Suppressor macrophage (primary cell): ENCODE measurements around the gene PRR23C.
"Not testable (repeated sequence)": the region's sequence is repeated elsewhere in the genome, so short reads cannot be mapped to it uniquely, and the experiment has no call there.

Source experiments
- DNase-seq, 4 experiments: peaks; one replicate each; pipeline ENCODE4 v3.0.0-alpha.2; 2020 to 2022
- total RNA-seq, 17 experiments: gene quantifications; one replicate each; lab custom pipeline; 2026; ENCODE audit warnings: mixed read lengths in 6 of 17, inconsistent platforms in 3 of 17; lab: John Stamatoyannopoulos, UW

PRR23C gene
- total RNA-seq: 0 to 1.2 (median 0) reads per million in 17 experiments

DNA sequence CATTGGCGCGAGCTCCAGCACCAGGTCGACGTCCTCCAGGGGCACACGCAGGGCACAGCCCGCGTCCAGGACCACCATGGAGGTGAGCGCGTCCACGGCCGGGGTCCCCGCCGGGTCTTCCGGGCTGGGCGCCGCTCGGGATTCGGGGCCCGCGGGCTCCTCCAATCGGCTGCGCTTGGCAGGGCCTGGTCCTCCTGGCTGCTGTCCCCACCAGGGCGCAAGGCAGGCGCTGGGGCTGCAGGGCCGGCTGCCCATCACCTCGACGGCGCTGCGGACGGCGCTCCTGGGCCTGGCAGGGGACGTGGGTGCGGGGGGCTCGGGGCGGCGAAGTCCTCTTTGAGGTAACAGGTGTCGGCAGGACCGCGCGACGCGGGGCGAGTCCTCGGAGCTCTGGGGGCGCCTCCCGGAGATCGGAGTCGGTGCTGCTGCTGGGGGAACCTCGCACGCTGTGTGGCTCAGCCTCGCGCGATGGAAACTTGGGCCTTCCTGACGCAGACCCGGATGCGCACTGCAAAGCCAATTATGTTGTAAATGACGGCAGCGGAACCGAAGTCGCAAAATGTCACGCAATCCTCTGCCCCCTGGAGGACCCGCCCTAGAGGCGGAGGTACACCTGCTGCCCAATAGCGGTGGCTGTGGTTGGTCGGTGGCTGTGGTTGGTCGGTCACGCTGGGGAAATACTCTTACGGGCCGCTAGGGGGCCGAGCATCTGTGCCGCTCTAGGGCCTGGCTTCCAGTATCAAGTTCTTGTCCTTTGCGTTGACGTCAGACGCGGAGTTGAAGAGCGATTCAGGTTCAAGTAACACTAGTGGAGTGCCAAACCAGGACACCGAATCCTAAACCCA, at the start of gene PRR23C:
PRR23C (minus strand) TSS at position 527 of the 845 bp plus-strand sequence; CDS start at position 255, 272 bp downstream.
- DNase-seq: no peak

DNA sequence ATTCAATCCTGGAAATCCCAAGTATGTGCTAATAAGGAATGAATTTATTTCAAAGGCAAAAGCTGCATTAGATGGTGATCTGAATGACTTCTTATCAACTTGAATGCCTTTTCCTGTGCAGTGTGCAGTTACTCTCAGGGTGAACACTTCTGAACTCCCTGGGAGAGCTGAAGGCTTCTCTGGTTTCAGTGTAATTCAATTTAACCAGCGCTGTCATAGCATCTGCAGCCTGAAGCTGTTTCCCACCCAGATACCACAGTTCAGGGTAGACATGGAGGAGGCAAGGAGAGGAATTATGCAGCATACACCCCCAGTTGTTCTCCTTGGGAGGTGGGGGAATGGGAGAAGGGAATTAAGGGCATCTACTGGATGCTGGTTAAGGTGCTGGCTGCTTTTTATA, 49.1 kb upstream of the PRR23C start:
- DNase-seq: no peak

DNA sequence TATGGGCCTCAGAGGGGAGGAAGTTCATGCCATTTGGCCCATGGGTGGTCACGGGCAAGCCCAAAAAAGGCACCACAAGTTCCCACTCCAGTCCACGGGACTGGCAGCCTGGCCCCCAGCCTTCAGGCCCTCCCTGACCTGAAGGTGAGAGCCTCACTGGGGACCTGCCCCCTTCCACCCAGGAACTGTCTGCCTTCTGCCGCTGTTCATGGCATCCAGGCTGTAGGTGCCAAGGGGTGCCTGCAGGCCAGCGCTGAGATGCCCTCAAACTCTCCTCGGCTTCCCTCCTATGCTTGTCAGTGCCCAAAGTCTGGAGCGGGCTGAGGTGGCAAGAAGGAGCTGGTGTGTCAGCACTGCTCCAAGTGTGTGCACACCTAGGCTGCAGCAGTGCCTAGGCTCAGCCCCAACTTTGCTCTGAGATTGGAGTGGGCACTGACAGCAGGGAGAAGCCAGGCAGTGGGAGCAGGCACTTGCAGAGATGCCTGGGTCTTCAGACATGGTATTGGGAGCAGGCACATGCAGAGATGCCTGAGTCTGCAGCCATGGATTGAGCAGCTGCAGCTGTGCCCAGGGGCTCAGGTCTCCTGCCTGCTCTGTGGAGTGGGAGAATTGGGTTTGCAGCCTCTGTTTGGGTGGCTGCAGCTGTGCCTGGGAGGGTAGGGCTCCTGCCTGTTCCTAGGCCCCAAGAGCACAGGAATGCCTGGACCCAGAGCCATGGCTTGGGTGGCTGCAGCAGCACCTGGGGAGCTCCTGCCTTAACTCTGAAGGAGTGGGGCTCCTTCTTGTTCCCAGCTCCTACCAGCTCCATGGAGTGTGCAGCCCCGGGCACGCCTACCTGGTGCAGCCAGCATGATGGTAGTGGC, 44.0 kb upstream of the PRR23C start:
- DNase-seq: no peak

DNA sequence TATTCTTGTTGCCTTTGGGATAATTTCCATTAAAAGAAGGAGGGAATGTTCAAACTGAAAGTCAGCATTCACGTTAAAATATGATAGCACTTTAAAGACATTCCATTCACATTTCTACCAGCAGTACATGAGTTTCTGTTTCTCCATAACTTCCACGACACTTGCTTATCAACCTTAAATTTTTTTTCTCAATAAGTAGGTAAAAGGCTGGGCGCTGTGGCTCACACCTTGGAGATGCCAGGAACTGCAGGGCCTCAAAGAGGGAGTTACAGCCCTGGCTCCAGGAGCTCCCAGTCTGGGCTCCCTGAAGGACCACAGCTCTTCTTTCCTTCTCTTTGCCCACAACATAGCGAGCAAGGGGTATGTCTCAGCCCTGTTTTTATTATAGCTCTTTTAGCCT, 42.9 kb upstream of the PRR23C start:
- DNase-seq: no peak

DNA sequence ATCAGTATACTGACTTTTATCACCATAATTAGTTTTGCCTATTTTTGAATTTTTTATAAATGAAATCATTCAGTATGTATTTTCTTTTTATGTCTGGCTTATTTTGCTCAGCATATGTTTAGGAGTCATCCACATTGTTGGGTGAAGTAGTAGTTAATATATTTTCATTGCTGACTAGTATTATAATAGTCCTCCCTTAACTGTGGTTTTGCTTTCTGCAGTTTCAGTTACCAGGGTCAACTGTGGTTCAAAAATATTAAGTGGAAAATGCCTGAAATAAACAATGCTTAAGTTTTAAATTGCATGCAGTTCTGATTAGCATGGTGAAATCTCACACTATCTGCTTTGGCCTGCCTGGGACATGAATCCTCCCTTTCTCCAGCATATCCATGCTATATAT, 39.5 kb upstream of the PRR23C start:
- no peak for DNase-seq

DNA sequence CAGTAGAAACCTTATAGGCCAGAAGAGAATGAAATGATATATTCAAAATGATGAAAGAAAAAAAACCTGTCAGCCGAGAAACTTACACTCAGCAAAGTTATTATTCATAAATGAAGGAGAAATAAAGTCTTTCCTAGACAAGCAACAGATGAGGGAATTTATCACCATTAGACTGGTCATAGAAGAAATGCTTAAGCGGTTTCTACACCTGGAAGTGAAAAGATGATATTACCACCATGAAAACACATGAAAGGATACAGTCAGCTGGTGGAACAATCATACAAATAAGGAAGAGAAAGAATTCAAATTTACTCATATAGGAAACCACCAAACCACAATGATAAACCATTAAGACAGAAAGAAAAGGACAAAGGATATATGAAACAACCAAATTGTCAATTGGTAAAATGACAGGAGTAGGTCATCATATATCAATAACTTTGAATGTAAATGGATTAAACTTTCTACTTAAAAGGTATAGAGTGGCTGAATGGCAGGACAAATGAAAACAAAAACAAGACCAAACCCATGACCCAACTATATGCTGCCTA, 29.9 kb upstream of the PRR23C start:
- DNase-seq: no peak

DNA sequence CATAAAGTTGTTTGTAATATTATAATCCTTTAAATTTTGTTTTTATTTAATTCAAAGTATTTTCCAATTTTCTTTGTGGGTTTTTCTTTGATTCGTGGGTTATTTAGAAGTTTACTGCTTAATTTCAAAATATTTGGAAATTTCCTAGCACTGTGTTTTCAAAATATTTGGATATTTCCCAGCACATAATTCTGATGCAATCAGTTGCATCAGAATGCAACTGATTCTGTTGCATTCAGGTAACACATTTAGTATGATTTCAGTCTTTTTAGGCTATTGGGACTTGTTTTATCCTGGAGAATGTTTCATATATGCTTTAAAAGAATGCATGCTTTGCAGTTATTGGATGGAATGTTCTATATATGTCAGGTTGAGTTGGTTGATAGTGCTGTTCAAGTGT, 18.2 kb upstream of the PRR23C start:
- DNase-seq: no peak

DNA sequence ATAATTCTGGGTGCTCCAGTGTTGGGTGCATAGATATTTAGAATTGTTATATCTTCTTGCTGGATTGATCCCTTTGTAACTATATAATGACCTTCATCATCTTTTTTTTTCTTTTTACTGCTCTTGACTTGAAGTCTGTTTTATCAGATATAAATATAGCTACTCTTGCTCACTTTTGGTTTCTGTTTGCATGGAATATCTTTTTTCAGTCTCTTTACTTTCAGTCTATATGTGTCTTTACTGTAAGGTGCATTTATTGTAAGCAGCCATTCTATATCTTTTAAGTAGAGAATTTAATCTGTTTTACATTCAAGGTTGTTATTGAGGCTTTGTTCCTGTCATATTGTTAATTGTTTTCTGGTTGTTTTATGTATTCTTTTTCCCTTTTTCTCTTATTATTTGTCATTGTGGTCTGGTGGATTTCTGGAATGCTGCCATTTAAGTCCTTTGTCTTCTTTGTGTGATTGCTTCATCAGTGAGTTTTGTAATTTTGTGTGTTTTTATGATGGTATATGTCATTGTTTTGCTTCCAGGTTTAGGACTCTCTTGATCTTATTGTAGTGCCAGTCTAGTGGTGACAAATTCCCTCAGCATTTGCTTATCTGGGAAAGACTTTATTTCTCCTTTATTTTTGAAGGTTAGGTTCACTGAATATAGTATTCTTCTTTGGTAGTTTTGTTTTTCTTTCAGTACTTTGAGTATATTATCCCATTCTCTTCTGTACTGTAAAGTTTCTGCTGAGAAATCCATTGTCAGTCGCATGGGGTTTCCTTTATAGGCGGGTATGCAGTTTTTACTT, 8.3 kb upstream of the PRR23C start:
- DNase-seq: no peak

DNA sequence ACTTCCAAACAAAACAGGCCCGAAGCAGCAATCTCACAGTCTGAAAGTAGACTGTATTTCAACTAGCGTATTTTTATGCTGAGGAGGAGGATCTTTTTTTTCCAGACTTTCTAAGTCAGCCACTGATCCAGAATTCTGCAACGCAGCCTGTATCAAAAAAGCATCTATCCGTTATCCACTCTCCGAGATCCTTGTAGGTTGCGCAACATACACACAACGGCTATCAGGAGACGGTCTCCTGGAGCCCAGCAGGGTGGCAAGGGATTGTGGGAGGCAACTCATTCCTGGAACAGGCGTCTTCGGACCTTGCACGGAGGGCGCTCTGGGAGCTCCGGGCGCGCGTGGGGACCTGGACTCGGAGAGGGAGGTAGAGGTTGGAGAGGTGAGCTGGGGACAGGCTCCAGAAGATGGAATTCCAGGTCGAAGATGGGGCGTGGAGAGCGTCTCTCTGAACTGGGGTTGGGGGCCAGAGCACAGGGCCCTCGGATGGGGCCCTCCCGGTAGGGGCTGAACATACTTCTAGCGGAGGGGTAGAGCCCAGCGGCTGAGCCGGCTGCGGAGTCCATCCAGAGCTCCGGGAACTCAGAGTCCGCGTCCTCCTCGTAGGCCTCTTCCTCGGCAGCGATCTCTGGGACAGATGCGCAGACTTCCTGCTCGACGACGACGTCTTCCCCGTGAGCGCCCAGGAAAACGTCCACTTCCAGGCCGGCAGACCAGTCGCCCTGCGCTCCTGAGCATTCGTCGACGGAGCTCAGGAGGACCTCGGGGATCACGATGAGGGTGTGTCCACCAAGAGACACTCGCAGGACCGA, 932 bp downstream of the PRR23C start:
- no peak for DNase-seq

DNA sequence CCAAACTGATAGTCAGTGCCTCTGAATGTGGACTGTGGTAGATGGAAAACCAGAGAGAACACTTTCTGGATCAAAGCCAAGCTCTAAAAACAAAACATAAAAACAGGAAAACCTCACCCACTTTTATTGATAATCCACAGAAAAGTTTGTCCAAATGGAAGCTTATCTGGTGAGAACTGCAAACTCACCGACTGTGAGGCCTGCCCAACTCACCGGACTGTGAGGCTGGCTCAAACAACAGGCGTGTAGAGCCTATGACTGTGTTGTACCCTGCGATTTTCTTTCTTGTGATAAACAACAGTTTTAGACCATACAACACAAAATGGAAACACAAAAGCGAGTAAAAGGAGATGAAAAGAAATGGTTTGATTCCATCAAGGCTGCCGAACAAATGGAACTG, 7.2 kb downstream of the PRR23C start:
- no peak for DNase-seq

DNA sequence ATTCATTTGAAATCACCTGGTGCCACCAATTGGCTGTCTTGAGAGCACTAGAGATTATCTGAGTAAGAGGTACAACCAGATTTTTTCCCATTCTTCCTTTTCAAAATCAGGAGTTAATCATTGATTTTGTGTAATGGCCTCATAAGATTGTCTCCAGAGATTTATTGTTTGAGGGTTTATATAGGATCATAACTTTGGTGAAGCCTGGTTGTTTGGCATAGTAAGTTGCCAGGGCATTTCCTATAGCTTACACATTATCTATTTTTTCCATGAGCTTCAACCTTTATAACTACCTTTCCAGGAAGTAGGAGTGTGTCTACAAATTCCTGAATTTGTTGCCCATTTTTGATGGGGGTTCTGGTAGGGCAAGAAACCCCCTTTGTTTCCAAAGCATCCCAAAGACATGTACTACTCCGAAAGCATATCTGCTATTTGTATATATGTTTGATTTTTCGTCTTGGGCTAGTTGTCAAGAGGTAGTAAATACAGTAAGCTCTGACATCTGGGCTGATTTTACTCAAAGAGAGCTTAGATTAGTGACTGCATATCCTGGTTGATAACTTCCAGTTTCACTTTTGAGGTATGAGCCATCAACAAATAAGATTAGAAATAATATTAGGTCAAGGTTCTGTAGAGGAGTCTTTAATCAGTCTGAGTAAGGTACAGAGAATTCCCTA, 12.2 kb downstream of the PRR23C start:
- DNase-seq: no peak

DNA sequence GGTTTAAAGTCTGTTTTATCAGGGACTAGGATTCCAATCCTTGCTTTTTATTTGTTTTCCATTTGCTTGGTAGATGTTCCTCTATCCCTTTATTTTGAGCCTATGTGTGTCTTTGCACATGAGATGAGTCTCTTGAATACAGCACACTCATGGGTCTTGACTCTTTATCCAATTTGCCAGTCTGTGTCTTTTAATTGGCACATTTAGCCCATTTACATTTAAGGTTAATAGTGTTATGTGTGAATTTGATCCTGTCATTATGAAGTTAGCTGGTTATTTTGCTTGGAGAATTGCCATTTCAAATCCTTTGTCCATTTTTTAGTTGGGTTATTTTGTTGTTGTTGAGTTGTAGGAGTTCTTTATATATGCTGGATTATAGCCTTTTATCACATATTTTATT, 14.1 kb downstream of the PRR23C start:
- not testable (repeated sequence) for DNase-seq

DNA sequence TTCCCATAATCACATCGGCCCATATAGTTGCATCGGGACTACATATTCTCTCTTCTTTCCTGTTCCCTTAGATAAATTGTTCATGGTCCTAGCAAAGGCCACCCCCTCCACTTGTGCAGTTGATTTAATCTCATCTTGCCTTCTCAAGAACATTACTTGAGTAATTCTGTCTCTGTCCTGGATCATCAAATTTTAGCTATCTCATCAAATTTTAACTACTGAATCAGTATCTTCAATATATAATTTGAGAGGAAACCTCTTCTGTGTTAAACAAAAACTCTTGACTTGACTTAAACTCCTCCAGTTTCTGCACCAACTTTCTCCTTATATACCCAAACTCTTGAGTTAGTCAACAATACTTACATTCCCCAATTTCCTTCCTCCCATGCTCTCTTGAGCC, 19.7 kb downstream of the PRR23C start:
- no peak for DNase-seq

DNA sequence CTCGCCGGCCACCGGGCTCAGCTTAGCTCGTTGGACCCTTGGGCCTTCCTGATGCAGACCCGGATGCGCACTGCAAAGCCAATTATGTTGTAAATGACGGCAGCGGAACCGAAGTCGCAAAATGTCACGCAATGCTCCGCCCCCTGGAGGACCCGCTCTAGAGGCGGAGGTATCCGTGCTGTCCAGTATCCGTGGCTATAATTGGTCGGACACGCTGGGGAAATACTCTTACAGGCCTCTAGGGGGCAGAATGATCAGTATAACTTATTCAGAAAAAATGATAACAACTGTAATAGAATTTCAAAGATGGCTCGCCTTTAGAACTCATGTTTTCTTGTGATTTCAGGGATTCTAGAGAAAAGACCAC, 23.8 kb downstream of the PRR23C start, which contains the start of gene PRR23B:
PRR23B (minus strand) TSS at position 59 of the 367 bp plus-strand sequence. CDS start 265 bp downstream, outside the sequence.
- peak in 1 of 4 experiments; percentile 2 for DNase-seq

DNA sequence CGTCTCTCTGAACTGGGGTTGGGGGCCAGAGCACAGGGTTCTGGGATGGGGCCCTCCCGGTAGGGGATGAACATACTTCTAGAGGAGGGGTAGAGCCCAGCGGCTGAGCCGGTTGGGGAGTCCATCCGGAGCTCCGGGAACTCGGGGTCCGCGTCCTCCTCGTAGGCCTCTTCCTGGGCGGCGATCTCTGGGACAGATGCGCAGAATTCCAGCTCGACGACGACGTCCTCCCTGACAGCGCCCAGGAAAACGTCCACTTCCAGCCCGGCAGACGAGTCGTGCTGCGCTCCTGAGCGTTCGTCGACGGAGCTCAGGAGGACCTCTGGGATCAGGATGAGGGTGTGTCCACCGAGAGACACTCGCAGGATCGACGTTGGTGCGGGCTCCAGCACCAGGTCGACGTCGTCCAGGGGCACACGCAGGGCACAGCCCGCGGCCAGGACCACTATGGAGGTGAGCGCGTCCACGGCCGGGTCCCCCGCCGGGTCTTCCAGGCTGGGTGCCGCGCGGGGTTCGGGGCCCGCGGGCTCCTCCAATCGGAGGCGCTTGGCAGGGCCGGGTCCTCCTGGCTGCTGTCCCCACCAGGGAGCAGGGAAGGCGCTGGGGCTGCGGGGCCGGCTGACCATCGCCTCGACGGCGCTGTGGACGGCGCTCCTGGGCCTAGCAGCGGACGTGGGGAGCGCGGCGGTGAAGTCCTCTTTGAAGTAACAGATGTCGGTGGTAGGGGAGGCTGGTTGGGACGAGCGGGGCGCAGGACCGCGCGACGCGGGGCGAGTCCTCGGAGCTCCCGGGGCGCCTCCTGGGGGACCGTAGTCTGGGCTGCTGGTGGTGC, 24.4 kb downstream of the PRR23C start:
- no peak for DNase-seq

DNA sequence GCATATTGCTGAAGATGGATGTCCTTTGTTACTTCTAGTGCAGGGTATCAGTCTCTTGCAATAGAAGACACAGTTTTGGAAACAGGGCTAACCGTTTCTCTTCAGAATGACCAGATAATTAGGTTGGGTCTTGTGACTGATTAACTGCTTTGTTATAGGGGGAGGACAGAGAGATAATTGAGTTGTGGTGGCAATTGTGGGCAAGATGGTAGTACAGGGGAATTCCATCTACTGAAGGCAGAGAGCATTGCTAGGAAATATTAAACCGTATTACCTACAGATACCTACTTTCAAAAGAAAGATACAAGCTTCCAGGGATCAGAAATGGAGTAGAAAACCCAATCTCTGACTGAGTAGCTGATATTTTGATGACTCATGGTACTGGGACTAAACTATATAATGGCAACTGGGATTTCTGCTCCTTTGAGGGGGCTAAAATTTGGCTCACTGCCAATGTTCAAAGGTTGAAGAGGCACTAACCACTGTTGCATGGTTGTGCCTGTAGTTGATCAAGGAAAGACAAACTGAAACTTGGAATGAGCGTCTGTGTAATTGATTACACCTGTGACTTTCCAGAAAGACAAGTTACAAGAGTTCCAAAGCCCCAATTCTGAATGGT, 28.2 kb downstream of the PRR23C start:
- DNase-seq: no peak

DNA sequence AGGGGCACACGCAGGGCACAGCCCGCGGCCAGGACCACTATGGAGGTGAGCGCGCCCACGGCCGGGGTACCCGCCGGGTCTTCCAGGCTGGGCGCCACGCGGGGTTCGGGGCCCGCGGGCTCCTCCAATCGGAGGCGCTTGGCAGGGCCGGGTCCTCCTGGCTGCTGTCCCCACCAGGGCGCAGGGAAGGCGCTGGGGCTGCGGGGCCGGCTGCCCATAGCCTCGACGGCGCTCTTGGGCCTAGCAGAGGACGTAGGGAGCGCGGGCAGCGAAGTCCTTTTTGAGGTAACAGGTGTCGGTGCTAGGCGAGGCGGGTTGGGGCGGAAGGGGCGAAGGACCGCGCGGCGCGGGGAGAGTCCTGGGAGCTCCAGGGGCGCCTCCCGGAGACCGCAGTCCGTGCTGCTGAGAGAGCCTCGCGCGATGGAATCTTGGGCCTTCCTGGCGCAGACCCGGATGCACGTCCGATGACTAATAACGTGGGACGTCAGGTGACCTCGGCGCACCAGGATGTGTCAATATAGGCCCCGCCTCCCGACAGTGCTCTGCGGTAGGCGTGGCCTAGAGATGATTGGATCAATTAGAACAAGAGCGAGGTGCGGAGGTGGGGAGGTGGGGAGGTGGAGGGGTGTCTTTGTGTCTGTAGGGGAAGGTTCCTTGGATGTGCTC, 38.5 kb downstream of the PRR23C start, which contains the start of gene PRR23A:
PRR23A (minus strand) TSS at position 218 of the 666 bp plus-strand sequence; CDS start at position 218, 0 bp downstream.
- DNase-seq: no peak

DNA sequence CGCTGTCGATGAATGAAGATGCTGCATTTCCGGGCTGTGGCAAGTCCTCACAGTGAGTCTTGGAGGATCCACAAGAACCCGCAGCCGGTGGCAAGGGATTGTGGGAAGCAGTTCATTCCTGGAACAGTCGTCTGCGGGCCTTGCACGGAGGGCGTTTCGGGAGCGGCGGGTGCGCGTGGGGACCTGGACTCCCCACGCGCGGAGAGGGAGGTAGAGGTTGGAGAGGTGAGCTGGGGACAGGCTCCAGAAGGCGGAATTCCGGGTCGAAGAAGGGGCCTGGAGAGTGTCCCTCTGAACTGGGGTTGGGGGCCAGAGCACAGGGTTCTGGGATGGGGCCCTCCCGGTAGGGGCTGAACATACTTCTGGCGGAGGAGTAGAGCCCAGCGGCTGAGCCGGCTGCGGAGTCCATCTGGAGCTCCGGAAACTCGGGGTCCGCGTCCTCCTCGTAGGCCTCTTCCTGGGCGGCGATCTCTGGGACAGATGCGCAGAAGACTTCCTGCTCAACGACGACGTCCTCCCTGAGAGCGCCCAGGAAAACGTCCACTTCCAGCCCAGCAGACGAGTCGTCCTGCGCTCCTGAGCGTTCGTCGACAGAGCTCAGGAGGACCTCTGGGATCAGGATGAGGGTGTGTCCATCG, 39.2 kb downstream of the PRR23C start:
- no peak for DNase-seq
